Right lung (tissue), 5 donors: ENCODE measurements around the gene SPTB. TPM values are rescaled to one million over a fixed set of nuclear protein-coding genes. Genes with fewer than 3 reads are reported as not detected.

Source experiments
- DNase-seq, 2 donors: peaks; one replicate each; pipeline ENCODE4 v3.0.0-alpha.2; 2013
- polyA plus RNA-seq, 5 donors: library from polyadenylated mRNA; unstranded; fragments of 120-200 nt; gene quantifications; one replicate each; pipeline versions ENCODE4 v1.2.1 to v1.2.3, GENCODE V29; 2013; ENCODE audit warnings: inconsistent platforms in 1 of 5, low replicate concordance in 1 of 5; ENCODE audit not compliant: insufficient read length in 5 of 5, insufficient read depth in 1 of 5

The SPTB gene
- polyA plus RNA-seq, 5 donors, result 2.7 to 8.0 (median 4.3) TPM

GRCh38 chr14:64767215-64767964 lies 112.3 kb downstream of the SPTB start:
- no peak for DNase-seq

- no peak for DNase-seq
Measured at GRCh38 chr14:64766430-64767151, 113.1 kb downstream of the SPTB start.

GRCh38 chr14:64765740-64766302 lies 113.9 kb downstream of the SPTB start:
- no peak for DNase-seq

GRCh38 chr14:64764641-64765520 lies 114.8 kb downstream of the SPTB start:
- peak; percentile 82 to 83 for DNase-seq

GRCh38 chr14:64763801-64764621 lies 115.7 kb downstream of the SPTB start:
- no peak for DNase-seq

- DNase-seq, result no peak
Measured at GRCh38 chr14:64763085-64763782, 116.5 kb downstream of the SPTB start.

GRCh38 chr14:64762044-64763034 lies 117.4 kb downstream of the SPTB start:
- DNase-seq, result peak; percentile 83 to 84

GRCh38 chr14:64761441-64762043 lies 118.2 kb downstream of the SPTB start:
- no peak for DNase-seq

GRCh38 chr14:64760916-64761315 lies 118.8 kb downstream of the SPTB start:
- DNase-seq, result no peak

GRCh38 chr14:64760146-64760755 lies 119.5 kb downstream of the SPTB start:
- no peak for DNase-seq

- DNase-seq, result no peak
Measured at GRCh38 chr14:64759555-64759938, 120.2 kb downstream of the SPTB start.

- DNase-seq, result peak; percentile 57 to 64
Measured at GRCh38 chr14:64758691-64759554, 120.8 kb downstream of the SPTB start.

GRCh38 chr14:64758025-64758521 lies 121.6 kb downstream of the SPTB start:
- DNase-seq, result peak in 1 of 2 donors; percentile 34

- DNase-seq, result no peak
Measured at GRCh38 chr14:64757601-64758000, 122.1 kb downstream of the SPTB start.

- DNase-seq, result no peak
Measured at GRCh38 chr14:64756712-64757111, 123.0 kb downstream of the SPTB start.

GRCh38 chr14:64755781-64756221 lies 123.9 kb downstream of the SPTB start:
- no peak for DNase-seq

GRCh38 chr14:64754685-64755084 lies 125.0 kb downstream of the SPTB start:
- no peak for DNase-seq
